Muscle of leg (tissue), 11 donors: ENCODE data around the gene RAI1. TPM values are rescaled to one million over a fixed set of nuclear protein-coding genes. Genes with fewer than 3 reads are reported as not detected.
A peak's percentile ranks its signal among the peaks of the same experiment; 100 is the strongest.

ENCODE experiments used
- DNase-seq: peaks from one replicate; pipeline ENCODE4 v3.0.0; 2013
- H3K27ac ChIP-seq: one replicate; pipeline ENCODE4 v1.5.1; 2013; ENCODE audit warnings: mild to moderate bottlenecking, low read length, control low read depth
- H3K27me3 ChIP-seq: one replicate; pipeline ENCODE4 v1.6.1; 2013; ENCODE audit warnings: low read length; ENCODE audit not compliant: control insufficient read depth, insufficient read depth
- H3K36me3 ChIP-seq: one replicate; pipeline ENCODE4 v1.6.1; 2013; ENCODE audit warnings: low read length; ENCODE audit not compliant: control insufficient read depth, insufficient read depth
- H3K4me1 ChIP-seq: one replicate; pipeline ENCODE4 v1.6.1; 2013; ENCODE audit warnings: low read length; ENCODE audit not compliant: control insufficient read depth, insufficient read depth
- H3K4me3 ChIP-seq: one replicate; pipeline ENCODE4 v1.5.1; 2013; ENCODE audit warnings: low read length, control low read depth
- H3K9me3 ChIP-seq: replicated peaks from 2 replicates; pipeline ENCODE4 v1.6.1; 2013; ENCODE audit warnings: low read depth, low read length; ENCODE audit not compliant: control insufficient read depth
- WGBS: methylation state at CpG from one replicate; pipeline ENCODE4 v1.1.5; 2013; ENCODE audit warnings: missing lambda C conversion rate; ENCODE audit not compliant: insufficient coverage; 5-methylcytosine and 5-hydroxymethylcytosine counted together
- polyA plus RNA-seq, 8 donors: library from polyadenylated mRNA; unstranded; fragments of 120-200 nt; gene quantifications; one replicate each; pipeline versions ENCODE4 v1.2.1 to v1.2.3, GENCODE V29; 2013; ENCODE audit warnings: inconsistent platforms in 1 of 8, low replicate concordance in 1 of 8; ENCODE audit not compliant: insufficient read length in 8 of 8, insufficient read depth in 1 of 8
- total RNA-seq: library from RNA; stranded (reverse); fragments of 120-200 nt; gene quantifications from one replicate; pipeline ENCODE4 v1.2.4, GENCODE V29; 2013

RAI1 gene
- total and polyA plus RNA-seq, 9 donors, result 7.4 to 25.5 (median 20.7) TPM

GRCh38 chr17:17724307-17725010 lies 43.2 kb downstream of the RAI1 start:
- Histone ChIP-seq H3K36me3 (peaks cover 12% of the 10 kb centered on the region), H3K27ac (peak overlapping the region; percentile 43), H3K27me3 (peaks cover 19% of the 10 kb centered on the region), H3K9me3 (no peaks in the 10 kb centered on the region), H3K4me1 (peaks cover 50% of the 10 kb centered on the region), H3K4me3 (peak overlapping the region; percentile 56)
- peak; percentile 72 for DNase-seq
- under 1% methylated on average over 32 of the region's 53 CpGs for WGBS

- no peaks in the 10 kb centered on the region for H3K9me3 ChIP-seq
- 15% methylated on average over 17 of the region's 36 CpGs for WGBS
- H3K27me3 ChIP-seq, result peaks cover 19% of the 10 kb centered on the region
- DNase-seq, result peak; percentile 66
- H3K36me3 ChIP-seq, result peaks cover 12% of the 10 kb centered on the region
- H3K27ac ChIP-seq, result peak overlapping the region; percentile 84
- peak overlapping the region; percentile 56 for H3K4me3 ChIP-seq
- H3K4me1 ChIP-seq, result peaks cover 50% of the 10 kb centered on the region
Observed at GRCh38 chr17:17725011-17725751, 43.9 kb downstream of the RAI1 start.

- Histone ChIP-seq H3K36me3 (peaks cover 12% of the 10 kb centered on the region), H3K4me3 (no peak overlapping the region), H3K27ac (peak overlapping the region; percentile 84), H3K9me3 (no peaks in the 10 kb centered on the region), H3K27me3 (peaks cover 19% of the 10 kb centered on the region), H3K4me1 (peaks cover 50% of the 10 kb centered on the region)
- WGBS, result 19% methylated on average over 3 of the region's 7 CpGs
- DNase-seq, result peak; percentile 29
Observed at GRCh38 chr17:17725752-17726457, 44.6 kb downstream of the RAI1 start.

GRCh38 chr17:17726458-17727060 lies 45.3 kb downstream of the RAI1 start:
- Histone ChIP-seq H3K4me1 (peaks cover 50% of the 10 kb centered on the region), H3K27ac (peak overlapping the region; percentile 84), H3K36me3 (peaks cover 12% of the 10 kb centered on the region), H3K9me3 (no peaks in the 10 kb centered on the region), H3K27me3 (peaks cover 16% of the 10 kb centered on the region), H3K4me3 (no peak overlapping the region)
- no peak for DNase-seq
- WGBS, result no CpG with 5 or more reads among the region's 6 CpGs

GRCh38 chr17:17727111-17727659 lies 45.9 kb downstream of the RAI1 start:
- peaks cover 44% of the 10 kb centered on the region for H3K4me1 ChIP-seq
- H3K9me3 ChIP-seq, result no peaks in the 10 kb centered on the region
- peaks cover 17% of the 10 kb centered on the region for H3K36me3 ChIP-seq
- no peak for DNase-seq
- 95% methylated on average over 4 of the region's 13 CpGs for WGBS
- H3K27me3 ChIP-seq, result peaks cover 10% of the 10 kb centered on the region
- H3K27ac ChIP-seq, result peak overlapping the region; percentile 74
- H3K4me3 ChIP-seq, result no peak overlapping the region

GRCh38 chr17:17728146-17728545 lies 46.9 kb downstream of the RAI1 start:
- Histone ChIP-seq H3K4me3 (no peak overlapping the region), H3K27ac (no peak overlapping the region), H3K36me3 (peaks cover 17% of the 10 kb centered on the region), H3K27me3 (peaks cover under 1% of the 10 kb centered on the region), H3K4me1 (peaks cover 34% of the 10 kb centered on the region), H3K9me3 (no peaks in the 10 kb centered on the region)
- 49% methylated on average over 4 of the region's 10 CpGs for WGBS
- DNase-seq, result no peak

- Histone ChIP-seq H3K27me3 (no peaks in the 10 kb centered on the region), H3K36me3 (peaks cover 17% of the 10 kb centered on the region), H3K4me3 (no peak overlapping the region), H3K9me3 (no peaks in the 10 kb centered on the region), H3K27ac (no peak overlapping the region), H3K4me1 (peaks cover 32% of the 10 kb centered on the region)
- WGBS, result 85% methylated on average over 9 of the region's 10 CpGs
- no peak for DNase-seq
Observed at GRCh38 chr17:17728550-17729251, 47.4 kb downstream of the RAI1 start.

- DNase-seq, result no peak
- Histone ChIP-seq H3K4me1 (peaks cover 25% of the 10 kb centered on the region), H3K9me3 (no peaks in the 10 kb centered on the region), H3K27ac (no peak overlapping the region), H3K4me3 (no peak overlapping the region), H3K36me3 (peaks cover 17% of the 10 kb centered on the region), H3K27me3 (no peaks in the 10 kb centered on the region)
- WGBS, result 61% methylated on average over 3 of the region's 5 CpGs
Observed at GRCh38 chr17:17729620-17730249, 48.5 kb downstream of the RAI1 start.
